Mucosa of descending colon (tissue), 3 donors: ENCODE data around the gene ATP8B3. TPM values are rescaled to one million over a fixed set of nuclear protein-coding genes. Genes with fewer than 3 reads are reported as not detected.

Experiments
- ATAC-seq: fragments of 200-7000 bp; cut with Tn5 transposase; one replicate; pipeline ENCODE4 v1.9.1; 2020; ENCODE audit warnings: mild to moderate bottlenecking, moderate library complexity
- DNase-seq, 3 donors: peaks; one replicate each; pipeline ENCODE4 v3.0.0-alpha.2; 2020
- H3K36me3 ChIP-seq: fragments of 200-600 bp; one replicate; pipeline ENCODE4 v1.8.0; 2021; ENCODE audit warnings: low read depth, mild to moderate bottlenecking
- H3K4me1 ChIP-seq: fragments of 200-600 bp; one replicate; pipeline ENCODE4 v1.8.0; 2021; ENCODE audit warnings: low read depth, mild to moderate bottlenecking
- H3K4me3 ChIP-seq: fragments of 200-600 bp; one replicate; pipeline ENCODE4 v1.8.0; 2021; ENCODE audit warnings: mild to moderate bottlenecking
- H3K9me3 ChIP-seq: fragments of 200-600 bp; one replicate; pipeline ENCODE4 v1.8.0; 2021; ENCODE audit warnings: mild to moderate bottlenecking
- intact Hi-C, 2 donors: fragments of 100-400 bp; cut with DNase I in 1 of 2; cut with micrococcal nuclease in 1 of 2; formaldehyde crosslinking; loops; one replicate each; pipeline versions ENCODE4 v1.11.0 to v1.11.1; 2022; cut with DNase I, micrococcal nuclease
- total RNA-seq, 3 donors: library from RNA; stranded (reverse); fragmentation: NEBNext Ultra II Directional in 2 of 3; extraction: Animal tissue kit (Norgen Biotek cat#: 25700) in 2 of 3; gene quantifications; one replicate each; pipeline versions ENCODE4 v1.2.1 to v1.2.4, GENCODE V29; 2021 to 2023
- TF ChIP-seq, protein P1 (sequence below): fragments of 200-600 bp; IDR thresholded peaks from one replicate; pipeline ENCODE4 v1.8.0; 2022; ENCODE audit warnings: antibody characterized with exemption, mild to moderate bottlenecking
- donor health status: DM: no; HTN: no; CAD: no; lungs with moderate emphysema.
- donor health status: DM: no; HTN: no; CAD: no.
- donor health status: DM: no; HTN: yes; CAD: no.

Gene ATP8B3
- total RNA-seq, 3 donors from 2014 or later, result 0.55 to 1.2 (median 0.80) TPM

DNA sequence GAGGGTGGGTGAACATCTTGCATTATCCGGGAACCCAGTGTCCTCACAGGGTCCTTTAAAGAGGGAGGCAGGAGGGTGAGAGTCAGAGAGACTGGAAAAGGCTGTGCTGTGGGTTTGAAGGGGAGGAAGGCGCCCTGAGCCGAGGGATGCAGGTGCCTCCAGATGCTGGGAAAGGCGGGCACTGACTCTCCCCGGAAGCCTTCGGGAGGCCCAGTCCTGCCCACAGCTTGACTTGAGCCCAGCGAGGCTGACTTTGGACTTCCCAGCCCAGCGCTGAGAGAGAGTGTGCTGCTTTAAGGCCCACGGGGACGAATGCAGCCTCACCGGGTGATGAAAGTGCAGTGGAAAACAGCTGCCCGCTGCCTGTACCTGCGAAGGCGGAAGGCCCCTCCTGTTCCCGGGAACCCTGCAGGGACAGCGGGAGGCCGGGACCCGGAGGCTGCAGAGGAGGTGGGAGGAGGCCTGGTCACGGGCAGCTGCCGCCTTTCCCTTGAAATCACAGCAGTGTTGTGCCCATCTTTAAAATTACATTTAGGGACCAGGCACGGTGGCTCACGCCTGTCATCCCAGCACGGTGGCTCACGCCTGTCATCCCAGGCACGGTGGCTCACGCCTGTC lies 20.1 kb upstream of the ATP8B3 start:
- intact Hi-C loops, result no loop called here
- no peaks in the 10 kb centered on the region for H3K4me1 ChIP-seq
- DNase-seq (no peak), ATAC-seq (no peak)
- TF ChIP-seq, protein P1, sequence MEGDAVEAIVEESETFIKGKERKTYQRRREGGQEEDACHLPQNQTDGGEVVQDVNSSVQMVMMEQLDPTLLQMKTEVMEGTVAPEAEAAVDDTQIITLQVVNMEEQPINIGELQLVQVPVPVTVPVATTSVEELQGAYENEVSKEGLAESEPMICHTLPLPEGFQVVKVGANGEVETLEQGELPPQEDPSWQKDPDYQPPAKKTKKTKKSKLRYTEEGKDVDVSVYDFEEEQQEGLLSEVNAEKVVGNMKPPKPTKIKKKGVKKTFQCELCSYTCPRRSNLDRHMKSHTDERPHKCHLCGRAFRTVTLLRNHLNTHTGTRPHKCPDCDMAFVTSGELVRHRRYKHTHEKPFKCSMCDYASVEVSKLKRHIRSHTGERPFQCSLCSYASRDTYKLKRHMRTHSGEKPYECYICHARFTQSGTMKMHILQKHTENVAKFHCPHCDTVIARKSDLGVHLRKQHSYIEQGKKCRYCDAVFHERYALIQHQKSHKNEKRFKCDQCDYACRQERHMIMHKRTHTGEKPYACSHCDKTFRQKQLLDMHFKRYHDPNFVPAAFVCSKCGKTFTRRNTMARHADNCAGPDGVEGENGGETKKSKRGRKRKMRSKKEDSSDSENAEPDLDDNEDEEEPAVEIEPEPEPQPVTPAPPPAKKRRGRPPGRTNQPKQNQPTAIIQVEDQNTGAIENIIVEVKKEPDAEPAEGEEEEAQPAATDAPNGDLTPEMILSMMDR, result no peak
- H3K36me3 ChIP-seq, result no peaks in the 10 kb centered on the region
- H3K9me3 ChIP-seq, result no peaks in the 10 kb centered on the region
- H3K4me3 ChIP-seq, result no peak overlapping the region

DNA sequence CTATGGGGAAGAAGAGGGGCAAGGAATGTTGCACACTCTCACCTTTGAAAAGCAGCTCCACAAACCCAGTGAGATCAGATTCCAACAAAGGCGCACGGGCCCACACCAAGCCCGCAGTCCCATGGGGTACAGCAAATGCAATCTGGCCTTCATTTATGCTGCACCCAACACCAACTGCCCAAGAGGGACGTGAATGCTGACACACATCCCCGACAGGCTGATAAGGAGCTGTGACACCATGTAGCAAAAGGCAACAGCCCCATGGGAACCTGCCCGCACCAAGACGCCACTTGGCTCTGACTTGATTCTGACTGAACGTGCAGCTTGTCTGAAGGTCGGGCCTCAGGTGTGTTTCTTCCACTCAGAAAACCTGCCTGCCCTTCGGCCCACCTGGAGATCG lies 18.9 kb upstream of the ATP8B3 start:
- Histone ChIP-seq H3K4me1 (no peaks in the 10 kb centered on the region), H3K9me3 (no peaks in the 10 kb centered on the region), H3K4me3 (no peak overlapping the region), H3K36me3 (no peaks in the 10 kb centered on the region)
- ATAC-seq (no peak), DNase-seq (no peak)
- TF ChIP-seq, protein P1, result no peak
- intact Hi-C loops, result no loop called here

DNA sequence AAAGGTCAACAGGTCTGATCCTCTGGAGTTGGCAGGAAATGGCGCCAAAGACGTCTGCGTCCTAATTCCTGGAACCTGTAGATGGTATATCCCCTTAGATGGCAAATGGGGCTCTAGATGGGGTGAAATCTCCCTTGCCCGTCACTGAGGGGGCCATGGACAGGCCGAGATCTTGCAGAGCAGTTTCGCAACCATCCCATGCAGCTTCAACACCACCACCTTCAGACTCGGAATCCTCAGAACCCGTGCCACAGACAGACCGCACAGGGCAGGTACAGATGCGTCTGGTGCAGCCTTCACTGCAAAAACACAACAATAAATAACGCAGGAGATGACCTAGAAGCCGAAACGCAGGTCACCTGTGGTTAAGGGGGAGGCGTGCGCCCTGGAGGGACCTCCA lies 18.5 kb upstream of the ATP8B3 start:
- intact Hi-C loops, result no loop called here
- Histone ChIP-seq H3K4me1 (no peaks in the 10 kb centered on the region), H3K4me3 (no peak overlapping the region), H3K9me3 (no peaks in the 10 kb centered on the region), H3K36me3 (no peaks in the 10 kb centered on the region)
- ATAC-seq (no peak), DNase-seq (no peak)
- TF ChIP-seq, protein P1, result no peak

DNA sequence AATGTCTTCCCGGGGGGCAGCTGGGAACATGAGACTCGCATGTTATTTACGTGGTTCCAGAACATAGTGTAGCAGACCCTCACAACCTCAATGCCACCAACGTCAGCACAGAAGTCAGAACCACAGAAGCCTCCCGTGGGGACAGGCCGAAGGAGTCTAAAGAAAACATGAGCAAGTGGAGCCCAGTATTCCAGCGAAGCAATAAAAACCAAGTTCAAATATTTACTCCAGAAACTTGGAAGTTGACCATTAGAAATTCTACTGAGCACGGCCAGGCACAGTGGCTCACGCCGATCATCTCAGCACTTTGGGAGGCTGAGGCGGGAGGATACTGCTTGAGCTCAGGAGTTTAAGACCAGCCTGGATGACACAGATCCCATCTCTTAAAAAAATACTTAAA lies 17.9 kb upstream of the ATP8B3 start:
- Histone ChIP-seq H3K4me1 (no peaks in the 10 kb centered on the region), H3K4me3 (no peak overlapping the region), H3K36me3 (no peaks in the 10 kb centered on the region), H3K9me3 (no peaks in the 10 kb centered on the region)
- no peak for ATAC-seq
- DNase-seq, result no peak
- intact Hi-C loops, result no loop called here
- TF ChIP-seq, protein P1, result no peak

DNA sequence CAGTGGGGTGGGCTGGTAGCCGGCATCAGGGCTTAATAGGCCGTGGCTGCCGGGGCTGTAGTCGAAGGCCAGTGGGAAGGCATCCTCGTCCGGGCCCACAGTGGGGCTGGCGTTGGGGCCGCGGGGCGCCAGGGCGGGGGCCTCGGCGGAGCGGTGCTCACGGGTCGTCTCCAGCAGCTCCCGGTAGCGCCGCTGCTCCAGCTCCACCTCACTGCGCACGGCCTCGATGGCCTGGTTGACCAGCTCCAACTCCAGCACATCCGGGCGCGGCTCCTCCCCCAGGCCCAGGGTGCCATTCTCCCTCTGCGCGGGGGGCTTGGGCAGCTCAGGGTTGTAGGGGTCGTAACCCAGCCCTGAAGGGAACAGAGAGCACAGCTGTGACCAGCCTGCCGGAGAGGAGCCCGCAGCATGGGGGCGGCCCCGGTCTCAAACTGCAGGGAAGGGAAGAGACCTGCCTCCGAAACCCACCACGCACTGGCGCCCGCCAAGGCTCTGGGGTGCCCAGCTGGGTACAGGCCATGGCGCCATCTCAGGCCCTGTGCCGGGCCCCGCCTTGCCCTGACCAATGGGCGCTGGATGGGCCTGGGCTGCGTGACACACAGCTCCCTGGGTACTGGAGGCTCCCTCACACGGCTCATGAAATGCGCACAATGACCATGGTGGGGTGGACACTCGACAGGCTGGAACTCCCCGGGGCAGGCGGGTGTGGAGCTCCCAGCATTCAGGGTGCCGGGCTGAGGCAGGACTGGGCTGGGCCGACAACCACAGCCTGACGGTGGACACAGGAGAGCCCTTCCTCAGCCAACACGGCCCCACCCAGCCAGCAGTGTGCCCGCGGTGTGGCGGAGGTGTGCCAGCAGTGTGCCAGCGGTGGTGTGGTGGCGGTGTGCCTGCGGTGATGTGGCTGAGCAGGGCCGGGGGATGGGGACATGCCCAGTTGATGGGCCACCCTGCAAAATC lies 16.5 kb upstream of the ATP8B3 start:
- intact Hi-C loops, result no loop called here
- H3K9me3 ChIP-seq, result no peaks in the 10 kb centered on the region
- TF ChIP-seq, protein P1, result no peak
- H3K4me3 ChIP-seq, result no peak overlapping the region
- ATAC-seq (peak; percentile 57), DNase-seq (peak in 1 of 3 donors; percentile 50)
- H3K36me3 ChIP-seq, result no peaks in the 10 kb centered on the region
- no peaks in the 10 kb centered on the region for H3K4me1 ChIP-seq
